A549 (cell line): ENCODE results near the gene FAHD1.

Source experiments
- CHD2 ChIP-seq: fragments of 150-350 bp; IDR thresholded peaks from 2 replicates; pipeline ENCODE4 v1.6.1; 2014; ENCODE audit warnings: low read length; ENCODE audit not compliant: partially characterized antibody
- KDM1A ChIP-seq: fragments of 200-600 bp; sonication (generic); IDR thresholded peaks from 2 replicates; pipeline ENCODE4 v1.6.1; 2016; ENCODE audit warnings: low read depth, mild to moderate bottlenecking
- MAFK ChIP-seq: fragments of 450-650 bp; IDR thresholded peaks from 2 replicates; pipeline ENCODE4 v1.6.1; 2014; ENCODE audit not compliant: partially characterized antibody
- NFE2L2 ChIP-seq: fragments of 150-350 bp; conservative IDR thresholded peaks from 2 replicates; pipeline ENCODE4 v1.6.1; 2014; ENCODE audit warnings: low read length
- SMC3 ChIP-seq: fragments of >200 bp; sonication (Bioruptor Twin); formaldehyde crosslinking; IDR thresholded peaks from 3 replicates; pipeline ENCODE4 v1.6.1; 2018; ENCODE audit warnings: inconsistent platforms
- TF ChIP-seq, protein P1 (sequence below): fragments of >200 bp; sonication (Bioruptor Twin); formaldehyde crosslinking; IDR thresholded peaks from 3 replicates; pipeline ENCODE4 v1.5.1; 2016
- TF ChIP-seq, protein P2 (sequence below): IDR thresholded peaks from 2 replicates; pipeline ENCODE4 v1.6.1; 2012; ENCODE audit warnings: low read depth, borderline replicate concordance
- TF ChIP-seq, protein P3 (sequence below): fragments of >200 bp; sonication (Bioruptor Twin); formaldehyde crosslinking; IDR thresholded peaks from 2 replicates; pipeline ENCODE4 v1.6.1; 2016
- TF ChIP-seq, protein P4 (sequence below): fragments of 450-650 bp; IDR thresholded peaks from 2 replicates; pipeline ENCODE4 v1.6.1; 2014; ENCODE audit warnings: antibody characterized with exemption
- TF ChIP-seq, protein P5 (sequence below): fragments of 200-600 bp; sonication (generic); IDR thresholded peaks from 2 replicates; pipeline ENCODE4 v1.6.1; 2016; ENCODE audit warnings: antibody characterized with exemption, mild to moderate bottlenecking, moderate library complexity

DNA sequence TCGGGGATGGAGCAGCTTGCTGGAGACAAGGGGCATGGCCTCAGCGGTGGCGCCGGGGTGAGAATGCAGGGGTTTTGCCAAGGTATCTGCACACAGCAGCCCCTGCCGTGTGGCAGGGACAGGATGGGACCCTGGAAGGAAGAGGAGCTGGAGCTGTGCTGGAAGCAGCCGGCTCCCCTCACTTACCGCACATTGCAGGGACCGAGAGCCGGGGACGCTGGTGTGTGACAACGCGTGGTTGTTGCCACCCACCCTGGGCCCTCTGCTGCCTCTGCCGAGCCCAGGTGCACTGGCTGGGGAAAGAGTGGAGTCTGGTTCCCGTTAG lies 41.2 kb upstream of the FAHD1 start:
- TF ChIP-seq, protein P1, sequence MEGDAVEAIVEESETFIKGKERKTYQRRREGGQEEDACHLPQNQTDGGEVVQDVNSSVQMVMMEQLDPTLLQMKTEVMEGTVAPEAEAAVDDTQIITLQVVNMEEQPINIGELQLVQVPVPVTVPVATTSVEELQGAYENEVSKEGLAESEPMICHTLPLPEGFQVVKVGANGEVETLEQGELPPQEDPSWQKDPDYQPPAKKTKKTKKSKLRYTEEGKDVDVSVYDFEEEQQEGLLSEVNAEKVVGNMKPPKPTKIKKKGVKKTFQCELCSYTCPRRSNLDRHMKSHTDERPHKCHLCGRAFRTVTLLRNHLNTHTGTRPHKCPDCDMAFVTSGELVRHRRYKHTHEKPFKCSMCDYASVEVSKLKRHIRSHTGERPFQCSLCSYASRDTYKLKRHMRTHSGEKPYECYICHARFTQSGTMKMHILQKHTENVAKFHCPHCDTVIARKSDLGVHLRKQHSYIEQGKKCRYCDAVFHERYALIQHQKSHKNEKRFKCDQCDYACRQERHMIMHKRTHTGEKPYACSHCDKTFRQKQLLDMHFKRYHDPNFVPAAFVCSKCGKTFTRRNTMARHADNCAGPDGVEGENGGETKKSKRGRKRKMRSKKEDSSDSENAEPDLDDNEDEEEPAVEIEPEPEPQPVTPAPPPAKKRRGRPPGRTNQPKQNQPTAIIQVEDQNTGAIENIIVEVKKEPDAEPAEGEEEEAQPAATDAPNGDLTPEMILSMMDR, result no peak
- TF ChIP-seq, protein P2, sequence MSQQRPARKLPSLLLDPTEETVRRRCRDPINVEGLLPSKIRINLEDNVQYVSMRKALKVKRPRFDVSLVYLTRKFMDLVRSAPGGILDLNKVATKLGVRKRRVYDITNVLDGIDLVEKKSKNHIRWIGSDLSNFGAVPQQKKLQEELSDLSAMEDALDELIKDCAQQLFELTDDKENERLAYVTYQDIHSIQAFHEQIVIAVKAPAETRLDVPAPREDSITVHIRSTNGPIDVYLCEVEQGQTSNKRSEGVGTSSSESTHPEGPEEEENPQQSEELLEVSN, result no peak
- TF ChIP-seq SMC3, result no peak
- TF ChIP-seq, protein P3, sequence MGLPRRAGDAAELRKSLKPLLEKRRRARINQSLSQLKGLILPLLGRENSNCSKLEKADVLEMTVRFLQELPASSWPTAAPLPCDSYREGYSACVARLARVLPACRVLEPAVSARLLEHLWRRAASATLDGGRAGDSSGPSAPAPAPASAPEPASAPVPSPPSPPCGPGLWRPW, result no peak
- TF ChIP-seq KDM1A, result no peak
- TF ChIP-seq, protein P4, sequence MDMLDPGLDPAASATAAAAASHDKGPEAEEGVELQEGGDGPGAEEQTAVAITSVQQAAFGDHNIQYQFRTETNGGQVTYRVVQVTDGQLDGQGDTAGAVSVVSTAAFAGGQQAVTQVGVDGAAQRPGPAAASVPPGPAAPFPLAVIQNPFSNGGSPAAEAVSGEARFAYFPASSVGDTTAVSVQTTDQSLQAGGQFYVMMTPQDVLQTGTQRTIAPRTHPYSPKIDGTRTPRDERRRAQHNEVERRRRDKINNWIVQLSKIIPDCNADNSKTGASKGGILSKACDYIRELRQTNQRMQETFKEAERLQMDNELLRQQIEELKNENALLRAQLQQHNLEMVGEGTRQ, result no peak
- TF ChIP-seq MAFK, result no peak
- TF ChIP-seq, protein P5, sequence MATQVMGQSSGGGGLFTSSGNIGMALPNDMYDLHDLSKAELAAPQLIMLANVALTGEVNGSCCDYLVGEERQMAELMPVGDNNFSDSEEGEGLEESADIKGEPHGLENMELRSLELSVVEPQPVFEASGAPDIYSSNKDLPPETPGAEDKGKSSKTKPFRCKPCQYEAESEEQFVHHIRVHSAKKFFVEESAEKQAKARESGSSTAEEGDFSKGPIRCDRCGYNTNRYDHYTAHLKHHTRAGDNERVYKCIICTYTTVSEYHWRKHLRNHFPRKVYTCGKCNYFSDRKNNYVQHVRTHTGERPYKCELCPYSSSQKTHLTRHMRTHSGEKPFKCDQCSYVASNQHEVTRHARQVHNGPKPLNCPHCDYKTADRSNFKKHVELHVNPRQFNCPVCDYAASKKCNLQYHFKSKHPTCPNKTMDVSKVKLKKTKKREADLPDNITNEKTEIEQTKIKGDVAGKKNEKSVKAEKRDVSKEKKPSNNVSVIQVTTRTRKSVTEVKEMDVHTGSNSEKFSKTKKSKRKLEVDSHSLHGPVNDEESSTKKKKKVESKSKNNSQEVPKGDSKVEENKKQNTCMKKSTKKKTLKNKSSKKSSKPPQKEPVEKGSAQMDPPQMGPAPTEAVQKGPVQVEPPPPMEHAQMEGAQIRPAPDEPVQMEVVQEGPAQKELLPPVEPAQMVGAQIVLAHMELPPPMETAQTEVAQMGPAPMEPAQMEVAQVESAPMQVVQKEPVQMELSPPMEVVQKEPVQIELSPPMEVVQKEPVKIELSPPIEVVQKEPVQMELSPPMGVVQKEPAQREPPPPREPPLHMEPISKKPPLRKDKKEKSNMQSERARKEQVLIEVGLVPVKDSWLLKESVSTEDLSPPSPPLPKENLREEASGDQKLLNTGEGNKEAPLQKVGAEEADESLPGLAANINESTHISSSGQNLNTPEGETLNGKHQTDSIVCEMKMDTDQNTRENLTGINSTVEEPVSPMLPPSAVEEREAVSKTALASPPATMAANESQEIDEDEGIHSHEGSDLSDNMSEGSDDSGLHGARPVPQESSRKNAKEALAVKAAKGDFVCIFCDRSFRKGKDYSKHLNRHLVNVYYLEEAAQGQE, result no peak
- TF ChIP-seq NFE2L2, result no peak
- TF ChIP-seq CHD2, result no peak
